IMR-90 (cell line): ENCODE data around the gene CCNI2.

ENCODE experiments used
- CEBPB ChIP-seq: IDR thresholded peaks from 2 replicates; pipeline ENCODE4 v1.6.1; 2012; ENCODE audit warnings: low read depth, low read length, improper control_type of control experiment
- CTCF ChIP-seq: conservative IDR thresholded peaks from 2 replicates; pipeline ENCODE4 v1.5.1; 2012; ENCODE audit warnings: mild to moderate bottlenecking, low read depth, low read length, improper control_type of control experiment
- ELK1 ChIP-seq: fragments of 150-350 bp; IDR thresholded peaks from 2 replicates; pipeline ENCODE4 v1.6.1; 2016; ENCODE audit warnings: low read depth, mild to moderate bottlenecking, low read length, moderate library complexity, borderline replicate concordance
- FOS ChIP-seq: fragments of 150-350 bp; IDR thresholded peaks from 2 replicates; pipeline ENCODE4 v1.6.1; 2016; ENCODE audit warnings: low read depth, low read length
- POLR2A ChIP-seq: IDR thresholded peaks from 2 replicates; pipeline ENCODE4 v1.6.1; 2012; ENCODE audit warnings: mild to moderate bottlenecking, low read depth, low read length
- RAD21 ChIP-seq: IDR thresholded peaks from 2 replicates; pipeline ENCODE4 v1.6.1; 2012; ENCODE audit warnings: low read length, improper control_type of control experiment
- RCOR1 ChIP-seq: IDR thresholded peaks from 2 replicates; pipeline ENCODE4 v1.6.1; 2012; ENCODE audit warnings: mild to moderate bottlenecking, low read length, improper control_type of control experiment; ENCODE audit not compliant: insufficient replicate concordance
- SMC3 ChIP-seq: fragments of 150-350 bp; IDR thresholded peaks from 2 replicates; pipeline ENCODE4 v1.6.1; 2016; ENCODE audit warnings: low read depth, mild to moderate bottlenecking, antibody characterized with exemption, low read length, moderate library complexity

- no peak for TF ChIP-seq CTCF
- no peak for TF ChIP-seq POLR2A
- no peak for TF ChIP-seq RAD21
- TF ChIP-seq ELK1: no peak
- no peak for TF ChIP-seq SMC3
- TF ChIP-seq RCOR1: no peak
- no peak for TF ChIP-seq FOS
- TF ChIP-seq CEBPB: 0 out of 2 replicates have a peak, but pooled peaks have one; percentile 22
These were observed 4.2 kb downstream of the CCNI2 start for GRCh38 chr5:132751444-132751843.
